GM18520 (cell line): ENCODE data around the gene CISTR.

Experiments used
- ATAC-seq: cut with Tn5 transposase; IDR thresholded peaks from one replicate; pipeline ENCODE4 v1.9.1; 2021; ENCODE audit not compliant: unreplicated experiment

Gene CISTR

DNA sequence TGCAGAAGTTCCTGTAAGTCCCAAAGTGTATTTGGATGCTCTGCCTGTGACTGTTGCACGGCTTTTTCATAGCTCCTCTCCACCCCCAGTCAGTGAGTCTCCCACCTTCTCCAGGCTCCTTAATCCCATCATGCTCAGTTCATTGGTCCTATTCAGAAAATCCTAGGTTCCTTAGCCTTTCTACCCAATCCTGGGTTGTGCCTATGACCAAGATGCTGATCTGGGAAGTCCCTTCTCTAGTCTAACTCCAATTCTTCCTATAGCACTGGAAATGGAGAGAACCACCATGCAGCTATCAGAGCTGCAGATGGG is 7.7 kb downstream of the CISTR start:
- no peak for ATAC-seq

DNA sequence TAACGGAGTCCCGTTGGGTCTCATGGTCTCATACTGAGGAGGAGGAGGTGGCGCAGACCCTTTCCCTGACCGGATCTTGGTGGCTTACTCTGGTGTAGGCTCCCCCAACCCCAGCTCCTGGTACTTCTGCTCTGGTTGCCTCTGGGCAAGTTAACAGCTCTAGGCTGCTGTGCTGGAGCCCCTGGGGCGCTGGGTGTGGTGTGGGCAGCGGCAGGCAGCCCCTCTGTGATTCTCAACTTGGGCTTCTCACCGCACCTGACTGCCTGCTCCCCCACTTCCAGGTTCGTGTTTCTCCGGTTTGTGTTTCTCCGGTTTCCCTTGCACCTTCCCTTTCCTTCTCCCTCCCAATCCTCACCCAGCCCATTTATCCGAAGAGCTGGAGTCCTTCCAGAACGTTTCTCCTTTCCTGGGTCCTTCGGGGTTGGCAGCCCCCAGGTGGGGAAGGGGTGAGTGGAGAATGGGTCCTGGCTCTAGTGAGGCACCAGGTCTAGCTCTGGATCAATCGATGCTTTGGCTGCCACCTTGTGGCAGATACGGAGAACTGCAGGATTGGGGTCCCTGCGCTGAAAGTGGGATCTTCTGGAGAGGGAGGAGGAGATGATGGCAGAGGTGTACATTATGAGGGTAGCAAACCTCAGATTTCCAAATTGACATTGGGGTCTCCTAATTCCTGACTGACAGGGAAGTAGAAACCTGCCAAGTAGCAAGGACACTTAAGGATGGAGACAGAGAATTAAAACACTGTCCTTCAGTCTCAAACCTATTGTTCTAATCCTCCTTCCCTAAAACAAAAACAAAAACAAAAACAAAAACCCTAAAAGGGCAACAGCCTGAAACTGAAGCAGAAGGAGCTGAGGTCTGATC is 8.3 kb downstream of the CISTR start:
- no peak for ATAC-seq

- ATAC-seq: no peak
Observed at GRCh38 chr12:53740130-53740491, 11.7 kb downstream of the CISTR start.

DNA sequence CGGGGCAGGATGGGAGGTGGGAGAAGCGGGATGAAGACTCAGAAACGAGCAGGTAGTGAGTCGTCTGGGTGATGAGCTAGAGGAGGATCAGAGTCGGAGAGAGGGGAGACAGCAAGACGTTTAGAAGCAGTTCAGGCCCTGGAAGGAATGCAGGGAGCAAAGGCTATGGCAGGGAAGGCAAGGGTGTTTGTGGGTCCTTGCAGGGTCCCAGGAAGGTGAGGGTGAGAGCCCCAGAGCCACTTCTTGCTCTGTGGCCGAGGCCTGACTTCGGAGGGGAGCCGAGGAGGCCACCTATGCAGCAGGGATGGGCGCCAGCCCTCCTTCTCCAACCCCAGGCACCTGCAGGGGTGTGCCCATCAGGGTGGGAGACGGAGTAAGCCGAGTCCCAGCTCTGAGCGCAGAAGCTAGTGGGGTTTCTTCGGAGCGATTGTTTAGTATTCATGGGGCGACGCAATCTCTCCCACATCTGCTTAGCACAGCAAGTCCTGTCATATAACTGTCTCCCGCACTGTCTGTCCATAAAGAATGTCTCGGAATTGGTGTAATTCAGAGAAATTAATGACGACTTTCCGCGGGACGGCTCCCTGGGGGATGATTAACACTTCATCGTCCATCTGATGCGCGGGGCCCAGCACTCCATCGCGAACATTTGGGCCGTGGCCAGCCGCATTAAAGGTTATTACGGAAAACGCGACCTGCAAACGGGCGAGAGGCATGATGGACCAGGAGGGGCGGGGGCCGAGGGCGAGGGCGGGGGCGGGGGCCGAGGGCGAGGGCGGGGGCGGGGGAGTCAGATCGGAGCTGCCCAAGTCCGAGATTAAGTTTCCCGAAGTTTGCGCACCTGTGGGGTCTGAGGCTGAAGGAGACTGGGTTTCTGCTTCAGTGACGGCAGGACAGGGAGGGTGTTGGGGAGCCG is 12.3 kb downstream of the CISTR start:
- no peak for ATAC-seq

DNA sequence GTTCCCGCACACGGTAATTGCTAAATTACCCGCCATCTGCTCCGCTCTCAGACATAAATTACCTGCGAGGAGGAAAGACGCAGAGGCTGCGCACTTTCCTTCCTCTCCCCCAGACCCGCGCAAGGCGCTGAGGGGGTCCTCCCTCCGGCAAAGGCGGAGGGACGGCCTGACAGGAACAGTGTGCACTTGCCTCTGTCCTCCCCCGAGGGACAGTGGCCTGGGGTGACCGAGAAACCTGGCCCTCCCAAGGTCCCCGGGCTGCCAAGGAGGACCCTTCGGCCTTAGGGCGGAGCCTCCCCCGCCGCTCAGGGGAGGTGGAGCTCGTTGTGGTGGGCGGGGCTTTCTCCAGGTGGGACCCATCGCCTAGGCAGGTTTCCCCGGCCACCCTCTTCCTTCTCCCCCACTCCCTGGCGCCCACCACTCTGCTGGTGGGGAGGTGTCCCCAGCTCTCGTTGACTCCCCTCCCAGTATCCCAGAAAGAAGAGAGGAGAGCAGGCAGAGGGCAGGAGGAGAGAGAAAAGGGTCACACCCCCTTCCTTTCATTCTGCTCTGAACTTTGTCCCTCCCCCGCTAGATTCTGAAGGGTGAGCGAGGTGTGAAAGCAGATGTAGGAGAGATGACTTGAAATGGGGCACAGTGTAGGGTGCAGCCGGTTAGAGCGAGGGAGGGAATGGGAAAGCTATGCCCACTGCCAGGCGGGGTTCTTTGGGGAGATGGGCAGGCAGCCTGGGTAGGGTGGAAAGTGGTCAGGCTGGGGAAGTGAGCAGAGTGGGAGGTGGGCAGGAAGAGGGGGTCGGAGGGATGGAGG is 13.2 kb downstream of the CISTR start:
- no peak for ATAC-seq

- ATAC-seq: no peak
Observed at GRCh38 chr12:53737951-53738405, 13.8 kb downstream of the CISTR start.

DNA sequence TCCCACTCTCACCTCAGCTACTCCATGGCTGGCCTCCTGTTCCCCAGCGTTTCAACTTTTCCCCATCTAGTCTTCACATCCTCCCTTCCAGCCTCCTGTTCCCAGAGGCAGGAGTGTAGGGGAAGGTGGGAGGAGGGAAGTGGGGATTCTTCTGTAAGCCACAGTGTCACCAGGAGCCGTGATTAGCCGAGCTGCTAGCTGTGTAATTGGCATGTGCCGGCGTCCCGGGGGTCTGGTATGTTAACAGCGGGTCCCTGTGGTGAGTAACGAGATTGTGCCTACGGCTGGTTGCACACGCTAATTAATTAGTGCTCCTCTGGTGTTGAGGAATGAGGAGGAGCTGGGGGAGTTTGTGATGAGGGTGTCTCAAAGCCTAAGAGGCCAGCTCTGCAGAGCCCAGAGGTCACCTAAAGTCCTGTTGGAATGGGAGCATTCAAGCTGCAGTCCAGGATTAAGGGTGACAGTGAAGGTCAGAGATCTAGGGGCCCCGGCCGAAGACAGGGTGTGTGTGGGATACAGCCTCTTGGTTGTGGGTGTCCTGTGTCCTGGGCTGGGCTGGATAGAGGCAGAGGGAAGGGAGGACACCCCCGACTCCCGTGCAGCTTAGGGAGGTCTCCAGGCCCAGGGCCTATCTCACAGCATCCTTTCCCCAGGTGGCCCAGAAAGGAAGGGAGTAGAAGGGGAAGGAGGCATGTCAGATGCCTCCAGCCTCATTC is 14.5 kb downstream of the CISTR start:
- ATAC-seq: no peak

GRCh38 chr12:53736592-53736991 is 15.2 kb downstream of the CISTR start:
- ATAC-seq: no peak

GRCh38 chr12:53735556-53735955 is 16.2 kb downstream of the CISTR start:
- ATAC-seq: no peak

DNA sequence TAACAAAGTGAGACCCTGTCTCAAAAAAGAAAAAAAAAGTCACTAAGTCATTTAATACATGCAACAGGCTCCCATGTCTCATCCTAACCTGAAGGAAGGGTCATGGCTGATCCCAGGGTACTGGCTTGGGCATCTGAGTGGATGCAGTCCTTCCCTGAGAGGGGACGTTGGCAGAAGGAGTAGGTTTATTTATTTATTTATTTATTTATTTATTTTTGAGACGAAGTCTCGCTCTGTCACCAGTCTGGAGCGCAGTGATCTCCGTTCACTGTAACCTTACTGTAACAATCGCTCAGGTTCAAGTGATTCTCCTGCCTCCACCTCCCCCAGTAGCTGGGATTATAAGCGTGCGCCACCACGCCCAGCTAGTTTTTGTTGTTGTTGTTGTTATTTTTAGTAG is 17.4 kb downstream of the CISTR start:
- no peak for ATAC-seq

DNA sequence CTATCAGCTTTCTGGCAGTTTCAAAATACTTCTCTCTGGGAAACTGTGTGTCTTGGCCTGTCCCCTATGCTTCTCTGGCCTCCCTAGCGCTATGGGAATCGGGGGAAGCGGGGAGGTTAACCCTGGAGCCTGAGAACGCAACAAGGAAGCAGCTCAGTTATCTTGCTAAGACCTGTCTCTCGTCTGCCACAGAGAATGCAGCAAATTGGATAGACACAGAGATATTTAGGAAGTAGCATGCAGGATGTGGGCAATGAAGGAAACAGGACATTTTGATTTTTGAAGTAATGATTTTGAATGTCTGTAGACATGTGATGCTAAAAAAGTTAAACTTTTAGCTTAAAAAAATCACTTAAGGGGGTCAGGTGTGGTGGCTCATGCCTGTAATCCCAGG is 18.0 kb downstream of the CISTR start:
- no peak for ATAC-seq

- ATAC-seq: no peak
Observed at GRCh38 chr12:53733051-53733806, 18.6 kb downstream of the CISTR start.

GRCh38 chr12:53729644-53730043 is 22.1 kb downstream of the CISTR start:
- no peak for ATAC-seq

- no peak for ATAC-seq
Observed at GRCh38 chr12:53728206-53728605, 23.6 kb downstream of the CISTR start.

DNA sequence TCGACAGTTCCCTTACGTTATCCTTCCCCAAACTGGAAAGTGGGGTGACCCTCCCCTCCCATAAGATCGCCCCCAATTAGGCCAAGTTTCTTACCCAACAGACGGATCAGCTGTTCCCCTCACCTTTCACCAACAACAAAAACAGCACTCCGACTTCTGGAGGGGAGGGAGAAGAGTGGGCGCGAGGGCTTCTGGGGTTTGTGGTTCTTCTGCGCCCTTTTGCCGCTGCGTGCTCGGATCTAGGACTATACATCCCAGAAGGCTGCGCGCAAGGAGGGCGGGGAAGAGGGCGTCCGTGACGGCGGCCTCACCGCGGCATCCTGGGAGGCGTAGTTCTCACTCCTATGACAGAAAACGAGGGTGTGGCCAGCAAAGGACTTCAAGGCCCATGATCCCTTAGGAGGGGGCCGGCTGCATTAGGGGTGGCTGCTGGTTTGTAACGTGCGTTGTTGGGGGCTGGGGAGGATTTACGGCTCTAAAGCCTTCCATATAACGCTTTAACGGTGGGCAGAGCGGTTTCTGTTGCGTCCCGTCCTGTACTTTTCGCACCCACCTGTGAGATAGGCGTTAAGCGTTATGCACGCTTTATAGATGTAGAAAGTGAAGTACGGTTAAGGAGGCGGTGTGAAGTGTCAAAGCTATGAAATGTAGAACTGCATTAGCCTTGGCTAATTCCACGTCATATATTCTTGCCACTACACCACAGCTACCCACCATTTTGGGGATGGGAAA is 24.3 kb downstream of the CISTR start, which contains the start of gene CALCOCO1:
Gene CALCOCO1 (minus strand): TSS at position 143 of the 732 bp plus-strand sequence. CDS start 2,210 bp downstream, outside the sequence.
- peak; percentile 98 for ATAC-seq

DNA sequence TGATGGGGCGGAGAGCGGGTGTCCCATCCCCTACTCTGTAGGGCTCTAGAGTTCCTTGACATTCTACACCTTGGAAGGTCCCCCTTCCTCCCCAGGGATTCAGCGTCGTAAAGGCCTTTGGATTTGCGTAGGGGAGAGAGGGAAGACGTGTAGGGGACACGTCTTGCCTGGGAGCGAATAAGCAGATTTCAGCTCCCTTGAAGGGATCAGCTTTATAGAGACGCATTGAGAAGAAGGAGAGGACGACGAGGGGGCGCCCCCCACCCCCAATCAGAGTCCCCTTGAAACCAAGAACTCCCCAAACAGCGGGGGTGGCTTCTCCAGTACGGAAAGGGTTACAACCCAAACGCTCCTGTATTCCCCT is 24.9 kb downstream of the CISTR start:
- ATAC-seq: no peak

- no peak for ATAC-seq
Observed at GRCh38 chr12:53726341-53726740, 25.4 kb downstream of the CISTR start.

GRCh38 chr12:53725824-53726223 is 26.0 kb downstream of the CISTR start:
- ATAC-seq: no peak

- ATAC-seq: no peak
Observed at GRCh38 chr12:53722450-53723041, 29.2 kb downstream of the CISTR start.
